RWPE2 (cell line): Measurements from ENCODE around the gene GSS.
"Not testable (repeated sequence)": the region's sequence is repeated elsewhere in the genome, so short reads cannot be mapped to it uniquely, and the experiment has no call there.

Experiments
- ATAC-seq: fragments of 200-7000 bp; cut with Tn5 transposase; 3 replicates; pipeline ENCODE4 v1.9.1; 2021; ENCODE audit warnings: low read depth
- DNase-seq: peaks from one replicate; pipeline ENCODE4 v3.0.0-alpha.2; 2020; ENCODE audit warnings: low spot score
- H3K27ac ChIP-seq: fragments of 450-650 bp; 2 replicates; pipeline ENCODE4 v1.5.1; 2017; ENCODE audit warnings: mild to moderate bottlenecking; ENCODE audit not compliant: poor library complexity, severe bottlenecking
- H3K27me3 ChIP-seq: fragments of 250-450 bp; sonication (Bioruptor Pico); 2 replicates; pipeline ENCODE4 v1.5.1; 2021; ENCODE audit warnings: mild to moderate bottlenecking, moderate library complexity; ENCODE audit not compliant: insufficient read depth, poor library complexity, severe bottlenecking
- H3K36me3 ChIP-seq: fragments of 250-450 bp; sonication (Bioruptor Pico); 2 replicates; pipeline ENCODE4 v1.5.1; 2020; ENCODE audit warnings: low read depth, mild to moderate bottlenecking, moderate library complexity
- H3K4me1 ChIP-seq: fragments of 250-450 bp; sonication (Bioruptor Pico); 2 replicates; pipeline ENCODE4 v1.5.1; 2021; ENCODE audit warnings: mild to moderate bottlenecking, moderate library complexity; ENCODE audit not compliant: insufficient read depth, poor library complexity, severe bottlenecking
- H3K4me3 ChIP-seq: fragments of 250-450 bp; sonication (Bioruptor Pico); 2 replicates; pipeline ENCODE4 v1.5.1; 2021; ENCODE audit warnings: mild to moderate bottlenecking, moderate library complexity; ENCODE audit not compliant: severe bottlenecking
- H3K9me3 ChIP-seq: fragments of 250-450 bp; sonication (Bioruptor Pico); 2 replicates; pipeline ENCODE4 v1.5.1; 2021; ENCODE audit warnings: mild to moderate bottlenecking, moderate library complexity; ENCODE audit not compliant: severe bottlenecking
- CTCF ChIP-seq: fragments of 450-650 bp; IDR thresholded peaks from one replicate; pipeline ENCODE4 v1.5.1; 2017; ENCODE audit warnings: mild to moderate bottlenecking, moderate library complexity; ENCODE audit not compliant: poor library complexity, severe bottlenecking

The GSS gene

GRCh38 chr20:34904202-34904621, 51.4 kb downstream of the GSS start:
- Histone ChIP-seq H3K9me3 (no peaks in the 10 kb centered on the region), H3K36me3 (peaks cover 41% of the 10 kb centered on the region), H3K4me1 (peaks cover 24% of the 10 kb centered on the region), H3K4me3 (no peak overlapping the region), H3K27me3 (no peaks in the 10 kb centered on the region), H3K27ac (no peak overlapping the region)
- DNase-seq = no peak
- no peak for TF ChIP-seq CTCF
- no peak for ATAC-seq

- ATAC-seq, DNase-seq, H3K4me3 ChIP-seq, H3K27ac ChIP-seq, H3K9me3 ChIP-seq, H3K27me3 ChIP-seq: not testable (repeated sequence)
- Histone ChIP-seq H3K36me3 (peaks cover 66% of the 10 kb centered on the region), H3K4me1 (peaks cover 14% of the 10 kb centered on the region)
These were observed 56.9 kb downstream of the GSS start for GRCh38 chr20:34898731-34899130.

DNA sequence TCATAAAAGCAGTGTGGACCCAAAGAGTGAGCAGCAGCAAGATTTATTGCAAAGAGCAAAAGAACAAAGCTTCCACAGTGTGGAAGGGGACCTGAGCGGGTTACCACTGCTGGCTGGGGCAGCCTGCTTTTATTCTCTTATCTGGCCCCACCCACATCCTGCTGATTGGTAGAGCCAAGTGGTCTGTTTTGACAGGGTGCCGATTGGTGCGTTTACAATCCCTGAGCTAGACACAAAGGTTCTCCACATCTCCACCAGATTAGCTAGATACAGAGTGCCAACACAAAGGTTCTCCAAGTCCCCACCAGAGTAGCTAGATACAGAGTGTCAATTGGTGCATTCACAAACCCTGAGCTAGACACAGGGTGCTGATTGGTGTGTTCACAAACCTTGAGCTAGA, 57.5 kb downstream of the GSS start:
- H3K4me1 ChIP-seq = peaks cover 14% of the 10 kb centered on the region
- peaks cover 72% of the 10 kb centered on the region for H3K36me3 ChIP-seq
- H3K27ac ChIP-seq, H3K27me3 ChIP-seq, DNase-seq, H3K9me3 ChIP-seq, H3K4me3 ChIP-seq, ATAC-seq: not testable (repeated sequence)

- TF ChIP-seq CTCF = no peak
- no peaks in the 10 kb centered on the region for H3K27me3 ChIP-seq
- H3K4me3 ChIP-seq = no peak overlapping the region
- ATAC-seq (no peak), DNase-seq (no peak)
- no peaks in the 10 kb centered on the region for H3K9me3 ChIP-seq
- H3K27ac ChIP-seq = no peak overlapping the region
- H3K4me1 ChIP-seq = peaks cover 25% of the 10 kb centered on the region
- peaks cover 78% of the 10 kb centered on the region for H3K36me3 ChIP-seq
These were observed 59.5 kb downstream of the GSS start for GRCh38 chr20:34896086-34896621.

DNA sequence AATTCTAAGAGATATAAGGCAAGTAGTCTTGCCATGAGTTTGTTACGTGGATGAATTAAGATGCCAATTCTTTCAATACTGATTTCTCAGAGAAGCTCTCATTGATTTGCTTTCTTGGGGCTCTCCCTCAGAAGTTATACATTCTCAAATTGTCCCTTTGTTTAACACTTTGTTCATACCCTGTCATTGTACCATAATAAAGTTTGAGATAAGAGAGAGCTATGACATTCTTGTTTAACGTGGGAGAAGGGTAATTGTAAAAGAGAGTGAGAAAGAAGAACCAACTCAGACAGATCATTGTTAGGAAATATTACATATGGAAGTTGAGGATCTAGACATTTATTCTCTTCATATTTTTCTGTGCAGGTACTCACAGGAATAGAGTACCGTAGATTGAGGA, 60.1 kb downstream of the GSS start:
- Histone ChIP-seq H3K27me3 (no peaks in the 10 kb centered on the region), H3K27ac (no peak overlapping the region), H3K36me3 (peaks cover 76% of the 10 kb centered on the region), H3K4me1 (peaks cover 32% of the 10 kb centered on the region), H3K9me3 (no peaks in the 10 kb centered on the region), H3K4me3 (no peak overlapping the region)
- ATAC-seq (no peak), DNase-seq (no peak)
- TF ChIP-seq CTCF = no peak

DNA sequence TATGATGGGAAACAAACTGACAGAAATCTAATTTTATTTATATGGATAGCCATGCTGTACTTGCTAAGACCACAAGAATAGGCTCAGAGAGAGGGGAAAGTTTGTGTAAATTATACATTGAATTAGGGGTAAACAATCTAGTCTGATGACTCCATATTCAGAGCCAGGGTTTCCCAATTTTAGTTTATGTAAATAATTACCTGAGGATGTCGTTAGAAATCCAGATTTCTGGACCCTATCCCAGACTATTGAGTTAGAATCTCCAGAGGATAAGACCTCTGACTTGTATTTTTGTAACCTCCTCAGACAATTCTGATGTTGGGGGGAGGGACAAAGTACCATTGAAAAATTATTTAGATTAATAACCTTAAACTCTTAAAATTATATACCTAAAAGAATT, 60.9 kb downstream of the GSS start:
- Histone ChIP-seq H3K4me3 (no peak overlapping the region), H3K36me3 (peaks cover 80% of the 10 kb centered on the region), H3K27me3 (no peaks in the 10 kb centered on the region), H3K4me1 (peaks cover 38% of the 10 kb centered on the region), H3K27ac (no peak overlapping the region), H3K9me3 (no peaks in the 10 kb centered on the region)
- ATAC-seq = no peak
- TF ChIP-seq CTCF = no peak
- no peak for DNase-seq
